Progenitor cell of endocrine pancreas (in vitro differentiated cells): ENCODE data around the gene NHERF1. TPM values are rescaled to one million over a fixed set of nuclear protein-coding genes. Genes with fewer than 3 reads are reported as not detected.

ENCODE experiments used
- DNase-seq: peaks from one replicate; pipeline ENCODE4 v3.0.0; 2021; ENCODE audit warnings: low spot score; ENCODE audit not compliant: unreplicated experiment
- H3K27ac Mint-ChIP-seq: 2 replicates; pipeline ENCODE4 v1.8.0; 2021; ENCODE audit warnings: mild to moderate bottlenecking, moderate library complexity, mixed read lengths
- H3K27me3 Mint-ChIP-seq: 2 replicates; pipeline ENCODE4 v1.8.0; 2021; ENCODE audit warnings: mixed read lengths
- H3K36me3 Mint-ChIP-seq: 2 replicates; pipeline ENCODE4 v1.8.0; 2022; ENCODE audit warnings: mixed read lengths; ENCODE audit not compliant: insufficient read depth
- H3K4me1 Mint-ChIP-seq: 2 replicates; pipeline ENCODE4 v1.8.0; 2021; ENCODE audit warnings: low read depth, mixed read lengths
- H3K4me3 Mint-ChIP-seq: 2 replicates; pipeline ENCODE4 v1.8.0; 2021; ENCODE audit warnings: low read depth, mild to moderate bottlenecking, moderate library complexity, mixed read lengths
- H3K9me3 Mint-ChIP-seq: 2 replicates; pipeline ENCODE4 v1.8.0; 2021; ENCODE audit warnings: low read depth, mixed read lengths
- CTCF ChIP-seq: fragments of 200-600 bp; sonication (generic); IDR thresholded peaks from one replicate; pipeline ENCODE4 v1.5.0; 2021; ENCODE audit warnings: antibody characterized with exemption, mild to moderate bottlenecking; ENCODE audit not compliant: unreplicated experiment
- microRNA-seq: library from miRNA; unstranded; fragments of <30 nt; microRNA quantifications from one replicate; pipeline ENCODE4 v1.1.0, GENCODE V29; 2020; ENCODE audit warnings: borderline number of aligned reads; ENCODE audit not compliant: unreplicated experiment
- total RNA-seq: library from RNA; stranded (reverse); gene quantifications from 2 replicates; pipeline ENCODE4 v1.2.1, GENCODE V29; 2021

NHERF1 gene
- total RNA-seq, 1 donor from 2014 or later = 143 TPM

GRCh38 chr17:74816905-74817620 lies 68.6 kb downstream of the NHERF1 start:
- Mint-ChIP-seq H3K36me3 (peaks cover 2% of the 10 kb centered on the region), H3K4me3 (no peak overlapping the region), H3K4me1 (no peaks in the 10 kb centered on the region), H3K9me3 (no peaks in the 10 kb centered on the region), H3K27ac (no peak overlapping the region), H3K27me3 (no peaks in the 10 kb centered on the region)
- no peak for TF ChIP-seq CTCF
- DNase-seq = no peak

DNA sequence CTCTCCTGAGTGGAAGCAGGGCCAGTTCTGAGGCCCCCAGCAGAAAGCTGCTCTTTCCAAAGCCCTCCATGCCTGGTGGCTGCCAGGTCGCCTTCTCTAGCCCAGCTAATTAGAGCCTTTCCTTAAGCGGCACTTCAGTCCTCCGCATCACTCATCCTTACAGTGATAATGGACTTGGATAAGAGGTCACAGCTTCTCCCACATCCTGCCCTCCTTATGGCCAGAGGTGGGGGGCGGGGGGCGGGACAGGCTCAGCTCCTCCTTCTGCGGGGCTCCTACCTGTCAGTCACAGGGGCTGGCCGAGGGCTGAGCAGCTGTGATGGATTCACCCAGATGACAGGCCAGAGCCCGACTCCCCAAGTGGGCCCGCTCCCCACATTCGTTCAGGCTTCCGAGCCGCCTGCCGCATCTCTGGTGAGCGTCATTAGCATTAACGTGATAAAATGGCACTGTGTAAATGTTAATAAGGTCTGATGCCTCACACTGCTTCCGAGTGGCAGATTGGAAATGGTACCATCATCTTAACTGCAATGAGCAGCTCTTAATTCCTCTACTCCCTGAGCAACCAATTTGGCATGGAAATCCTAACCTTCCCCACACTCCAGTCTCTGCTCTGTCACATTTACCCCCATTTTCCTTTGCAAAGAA lies 70.0 kb downstream of the NHERF1 start:
- no peak overlapping the region for H3K4me3 Mint-ChIP-seq
- H3K27ac Mint-ChIP-seq = no peak overlapping the region
- no peaks in the 10 kb centered on the region for H3K9me3 Mint-ChIP-seq
- H3K4me1 Mint-ChIP-seq = no peaks in the 10 kb centered on the region
- DNase-seq = no peak
- H3K36me3 Mint-ChIP-seq = peaks cover 2% of the 10 kb centered on the region
- no peak for TF ChIP-seq CTCF
- H3K27me3 Mint-ChIP-seq = no peaks in the 10 kb centered on the region

Small RNA genes within 50 kb of the gene (microRNA-seq; reads per million reads assigned to microRNA genes)
- 203 reads per million, percentile 64 among the genes with 10 or more reads in this experiment for gene MIR3615

Other genes starting within 250 kb of the NHERF1 start
- gene CD300LB, start 217.2 kb upstream of the NHERF1 start, total RNA-seq = not detected in 2 replicates
- not detected in 2 replicates for gene CD300C, start 202.5 kb upstream of the NHERF1 start, total RNA-seq
- not detected in 2 replicates for gene CD300H, start 181.1 kb upstream of the NHERF1 start, total RNA-seq
- not detected in 2 replicates for gene CD300LD, start 156.3 kb upstream of the NHERF1 start, total RNA-seq
- not detected in 2 replicates for gene CD300E, start 124.9 kb upstream of the NHERF1 start, total RNA-seq
- gene CD300LF, start 35.7 kb upstream of the NHERF1 start, total RNA-seq = not detected in 2 replicates
- 3.2 TPM in 2 replicates for gene RAB37, start 11.4 kb upstream of the NHERF1 start, total RNA-seq
- gene NAT9, start 27.7 kb downstream of the NHERF1 start, total RNA-seq = 59.6 and 60.2 TPM in 2 replicates
- gene GRIN2C, start 111.3 kb downstream of the NHERF1 start, total RNA-seq = 0.57 and 0.84 TPM in 2 replicates
- 16.9 and 18.2 TPM in 2 replicates for gene FDXR, start 124.4 kb downstream of the NHERF1 start, total RNA-seq
- gene FADS6, start 145.0 kb downstream of the NHERF1 start, total RNA-seq = 0.14 and 0.42 TPM in 2 replicates
- gene USH1G, start 174.6 kb downstream of the NHERF1 start, total RNA-seq = 0.18 and 0.19 TPM in 2 replicates
- gene OTOP2, start 175.6 kb downstream of the NHERF1 start, total RNA-seq = not detected in 2 replicates
- gene OTOP3, start 187.3 kb downstream of the NHERF1 start, total RNA-seq = 0.57 and 0.67 TPM in 2 replicates
- gene HID1, start 224.1 kb downstream of the NHERF1 start, total RNA-seq = 94.2 and 101 TPM in 2 replicates
- 17.2 and 17.8 TPM in 2 replicates for gene CDR2L, start 239.0 kb downstream of the NHERF1 start, total RNA-seq